ENCODE results near the gene APRT.

The APRT gene

DNA sequence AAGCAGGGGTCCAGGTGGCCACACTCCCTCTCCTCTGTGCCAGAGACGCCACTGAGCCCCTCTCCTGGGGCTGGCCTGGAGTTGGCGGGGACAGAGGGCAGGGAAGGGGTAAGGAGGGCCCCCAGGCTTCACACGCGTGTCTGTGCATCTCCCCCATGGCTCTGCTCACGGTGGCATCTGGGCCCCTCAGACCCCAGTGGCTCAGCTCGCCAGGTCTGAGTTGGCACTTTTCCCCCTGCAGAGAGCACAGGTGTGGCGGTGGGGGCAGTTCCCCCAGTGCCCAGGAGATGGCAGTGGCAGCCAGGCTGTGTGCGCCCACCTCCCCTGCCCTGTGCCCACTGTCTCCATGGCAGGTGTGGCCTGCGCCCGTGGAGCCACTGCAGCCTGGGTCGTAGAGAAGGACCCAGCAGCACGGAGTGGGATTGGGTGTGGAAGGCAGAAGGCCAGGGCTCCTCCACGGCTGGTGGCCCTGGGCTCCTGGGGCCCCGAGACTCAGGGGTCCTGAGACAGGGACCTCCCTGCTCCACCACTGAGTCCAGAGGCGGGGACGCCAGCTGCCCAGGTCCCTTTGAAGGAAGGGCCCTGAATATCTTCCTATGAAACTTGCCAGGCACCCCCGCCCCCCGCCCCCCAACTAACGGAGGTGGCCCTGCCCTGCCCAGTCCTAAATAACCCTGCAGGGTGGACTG, 4.3 kb upstream of the APRT start:
- H3K4me3 ChIP-seq (ENCODE audit: low read length): no peak overlapping the region
- no peak overlapping the region for H3K4me2 ChIP-seq (ENCODE audit: low read length)
- H3K9ac ChIP-seq (ENCODE audit: low read length): no peak overlapping the region
- H3K36me3 ChIP-seq (replicated peaks; ENCODE audit: low read depth, low read length): no peaks in the 10 kb centered on the region
- no peaks in the 10 kb centered on the region for H3K4me1 ChIP-seq (ENCODE audit: low read length)
- TF ChIP-seq EZH2phosphoT487 (IDR thresholded peaks at IDR 0.05; ENCODE audit: low read depth): no peak
- TF ChIP-seq, protein P1, sequence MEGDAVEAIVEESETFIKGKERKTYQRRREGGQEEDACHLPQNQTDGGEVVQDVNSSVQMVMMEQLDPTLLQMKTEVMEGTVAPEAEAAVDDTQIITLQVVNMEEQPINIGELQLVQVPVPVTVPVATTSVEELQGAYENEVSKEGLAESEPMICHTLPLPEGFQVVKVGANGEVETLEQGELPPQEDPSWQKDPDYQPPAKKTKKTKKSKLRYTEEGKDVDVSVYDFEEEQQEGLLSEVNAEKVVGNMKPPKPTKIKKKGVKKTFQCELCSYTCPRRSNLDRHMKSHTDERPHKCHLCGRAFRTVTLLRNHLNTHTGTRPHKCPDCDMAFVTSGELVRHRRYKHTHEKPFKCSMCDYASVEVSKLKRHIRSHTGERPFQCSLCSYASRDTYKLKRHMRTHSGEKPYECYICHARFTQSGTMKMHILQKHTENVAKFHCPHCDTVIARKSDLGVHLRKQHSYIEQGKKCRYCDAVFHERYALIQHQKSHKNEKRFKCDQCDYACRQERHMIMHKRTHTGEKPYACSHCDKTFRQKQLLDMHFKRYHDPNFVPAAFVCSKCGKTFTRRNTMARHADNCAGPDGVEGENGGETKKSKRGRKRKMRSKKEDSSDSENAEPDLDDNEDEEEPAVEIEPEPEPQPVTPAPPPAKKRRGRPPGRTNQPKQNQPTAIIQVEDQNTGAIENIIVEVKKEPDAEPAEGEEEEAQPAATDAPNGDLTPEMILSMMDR (IDR thresholded peaks at IDR 0.05; ENCODE audit: low read depth, low read length): peak; percentile 80
- H3K27me3 ChIP-seq (ENCODE audit: low read depth, low read length): no peaks in the 10 kb centered on the region
- H3K9me3 ChIP-seq (ENCODE audit: insufficient read depth, low read length): no peaks in the 10 kb centered on the region
- no peak overlapping the region for H3K27ac ChIP-seq (ENCODE audit: low read length)
- H3K79me2 ChIP-seq (ENCODE audit: low read length): peaks cover 5% of the 10 kb centered on the region
- H4K20me1 ChIP-seq (ENCODE audit: insufficient read depth, low read length): no peaks in the 10 kb centered on the region
- H2AFZ ChIP-seq (ENCODE audit: low read depth, low read length): no peak overlapping the region

DNA sequence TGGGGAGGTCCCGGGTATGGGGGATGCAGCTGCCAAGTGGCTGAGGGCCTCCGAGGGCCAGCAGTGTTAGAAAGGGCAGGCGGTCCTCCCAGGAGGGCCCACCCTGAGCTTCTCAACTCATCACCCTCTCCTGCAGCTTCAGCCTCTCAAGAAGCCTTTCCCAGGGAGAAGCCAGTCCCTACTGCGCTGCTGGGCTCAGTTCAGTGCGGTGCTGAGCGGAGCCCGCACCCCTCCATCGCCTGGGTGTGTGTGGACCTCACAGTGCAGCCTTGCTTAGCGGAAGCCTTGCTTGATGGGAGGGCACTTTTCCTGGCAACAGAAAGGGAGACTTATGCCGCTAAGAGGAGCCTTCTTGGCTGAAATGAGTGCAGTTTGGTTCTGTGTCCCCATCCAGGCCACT, 3.5 kb upstream of the APRT start:
- Histone ChIP-seq H4K20me1 (ENCODE audit: insufficient read depth, low read length) (peaks cover 3% of the 10 kb centered on the region; the same call in 1 of the 2 replicates), H3K36me3 (replicated peaks; ENCODE audit: low read depth, low read length) (no peaks in the 10 kb centered on the region)

DNA sequence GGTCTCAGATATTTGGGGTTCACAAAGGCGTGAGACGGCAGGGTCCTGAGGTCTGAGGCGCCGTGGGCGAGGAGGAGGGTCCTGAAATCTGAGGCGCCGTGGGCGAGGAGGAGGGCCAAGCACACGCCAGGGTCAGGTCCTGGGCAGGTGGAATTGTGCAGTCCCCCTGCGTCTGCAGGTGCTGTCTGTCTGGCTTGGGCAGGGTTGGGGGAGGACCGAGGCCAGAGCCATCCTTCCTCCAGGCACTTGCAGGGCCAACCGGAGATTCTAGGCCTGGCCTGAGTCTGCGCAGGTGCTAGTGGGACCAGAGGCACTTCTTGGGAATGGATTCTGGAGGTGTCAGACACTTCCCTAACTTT, 2.4 kb upstream of the APRT start:
- H2AFZ ChIP-seq (ENCODE audit: low read depth, low read length): no peak overlapping the region
- no peak overlapping the region for H3K9ac ChIP-seq (ENCODE audit: low read length)
- H3K79me2 ChIP-seq (ENCODE audit: low read length): peaks cover 21% of the 10 kb centered on the region
- no peaks in the 10 kb centered on the region for H3K27me3 ChIP-seq (ENCODE audit: low read depth, low read length)
- peaks cover 11% of the 10 kb centered on the region; the same call in 1 of the 2 replicates for H4K20me1 ChIP-seq (ENCODE audit: insufficient read depth, low read length)
- H3K27ac ChIP-seq (ENCODE audit: low read length): no peak overlapping the region
- TF ChIP-seq, protein P1 (IDR thresholded peaks at IDR 0.05; ENCODE audit: low read depth, low read length): no peak
- no peak for TF ChIP-seq EZH2phosphoT487 (IDR thresholded peaks at IDR 0.05; ENCODE audit: low read depth)
- peaks cover 10% of the 10 kb centered on the region for H3K36me3 ChIP-seq (replicated peaks; ENCODE audit: low read depth, low read length)
- no peak overlapping the region for H3K4me3 ChIP-seq (ENCODE audit: low read length)
- H3K4me1 ChIP-seq (ENCODE audit: low read length): peaks cover 11% of the 10 kb centered on the region
- no peaks in the 10 kb centered on the region for H3K9me3 ChIP-seq (ENCODE audit: insufficient read depth, low read length)
- H3K4me2 ChIP-seq (ENCODE audit: low read length): no peak overlapping the region

More for the DNA sequence above, 3.5 kb upstream of the APRT start:
- Histone ChIP-seq H3K9ac (ENCODE audit: low read length) (no peak overlapping the region), H2AFZ (ENCODE audit: low read depth, low read length) (no peak overlapping the region), H3K9me3 (ENCODE audit: insufficient read depth, low read length) (no peaks in the 10 kb centered on the region), H3K4me1 (ENCODE audit: low read length) (peaks cover 6% of the 10 kb centered on the region), H3K4me2 (ENCODE audit: low read length) (no peak overlapping the region), H3K27me3 (ENCODE audit: low read depth, low read length) (no peaks in the 10 kb centered on the region), H3K4me3 (ENCODE audit: low read length) (no peak overlapping the region), H3K27ac (ENCODE audit: low read length) (no peak overlapping the region), H3K79me2 (ENCODE audit: low read length) (peaks cover 13% of the 10 kb centered on the region)
- TF ChIP-seq EZH2phosphoT487 (IDR thresholded peaks at IDR 0.05; ENCODE audit: low read depth): no peak
- TF ChIP-seq, protein P1 (IDR thresholded peaks at IDR 0.05; ENCODE audit: low read depth, low read length): no peak

GRCh38 chr16:88813269-88814143, 1.8 kb upstream of the APRT start:
- Histone ChIP-seq H2AFZ (ENCODE audit: low read depth, low read length) (no peak overlapping the region), H3K9ac (ENCODE audit: low read length) (no peak overlapping the region), H4K20me1 (ENCODE audit: insufficient read depth, low read length) (peaks cover 13% of the 10 kb centered on the region; the same call in 1 of the 2 replicates), H3K4me2 (ENCODE audit: low read length) (no peak overlapping the region), H3K9me3 (ENCODE audit: insufficient read depth, low read length) (no peaks in the 10 kb centered on the region), H3K4me1 (ENCODE audit: low read length) (peaks cover 11% of the 10 kb centered on the region), H3K36me3 (replicated peaks; ENCODE audit: low read depth, low read length) (peaks cover 13% of the 10 kb centered on the region), H3K27me3 (ENCODE audit: low read depth, low read length) (no peaks in the 10 kb centered on the region), H3K27ac (ENCODE audit: low read length) (no peak overlapping the region), H3K4me3 (ENCODE audit: low read length) (no peak overlapping the region), H3K79me2 (ENCODE audit: low read length) (peaks cover 21% of the 10 kb centered on the region)
- TF ChIP-seq, protein P1 (IDR thresholded peaks at IDR 0.05; ENCODE audit: low read depth, low read length): no peak
- TF ChIP-seq EZH2phosphoT487 (IDR thresholded peaks at IDR 0.05; ENCODE audit: low read depth): no peak

All from OCI-LY3 (cell line).